Neural cell (in vitro differentiated cells): ENCODE results near the gene ALOX12.

Source experiments
- EP300 ChIP-seq: fragments of 450-650 bp; conservative IDR thresholded peaks from 2 replicates; pipeline ENCODE4 v1.6.1; 2014; ENCODE audit warnings: antibody characterized with exemption, mild to moderate bottlenecking, moderate library complexity; ENCODE audit not compliant: poor library complexity, severe bottlenecking
- POLR2AphosphoS5 ChIP-seq: IDR thresholded peaks from 2 replicates; pipeline ENCODE4 v1.6.1; 2012
- TAF1 ChIP-seq: IDR thresholded peaks from 2 replicates; pipeline ENCODE4 v1.6.1; 2012; ENCODE audit warnings: low read depth
- TF ChIP-seq, protein P1 (sequence below): fragments of 450-650 bp; IDR thresholded peaks from 2 replicates; pipeline ENCODE4 v1.5.1; 2014; ENCODE audit warnings: antibody characterized with exemption, mild to moderate bottlenecking, moderate library complexity; ENCODE audit not compliant: poor library complexity, severe bottlenecking

DNA sequence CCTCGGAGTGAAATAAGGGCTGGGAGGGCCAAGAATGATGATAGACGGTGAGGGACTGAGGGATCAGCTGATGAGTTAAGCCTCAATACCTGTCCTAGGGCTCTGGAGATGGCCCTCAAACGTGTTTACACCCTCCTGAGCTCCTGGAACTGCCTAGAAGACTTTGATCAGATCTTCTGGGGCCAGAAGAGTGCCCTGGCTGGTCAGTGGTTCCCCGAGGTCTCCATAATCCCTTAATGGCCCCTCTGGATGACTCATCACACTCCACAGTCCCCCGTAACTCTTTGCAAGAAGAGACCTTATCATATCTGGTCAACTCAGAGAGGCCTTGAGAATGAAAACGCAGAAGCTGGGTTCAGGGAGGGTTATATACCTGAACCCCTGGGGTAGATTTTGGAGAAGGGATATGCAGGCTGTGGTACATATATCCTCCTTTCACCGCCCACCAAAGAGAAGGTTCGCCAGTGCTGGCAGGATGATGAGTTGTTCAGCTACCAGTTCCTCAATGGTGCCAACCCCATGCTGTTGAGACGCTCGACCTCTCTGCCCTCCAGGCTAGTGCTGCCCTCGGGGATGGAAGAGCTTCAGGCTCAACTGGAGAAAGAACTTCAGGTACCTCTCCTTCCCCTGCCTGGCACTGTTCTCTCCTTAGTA is 3.1 kb downstream of the ALOX12 start:
- no peak for TF ChIP-seq EP300
- TF ChIP-seq, protein P1, sequence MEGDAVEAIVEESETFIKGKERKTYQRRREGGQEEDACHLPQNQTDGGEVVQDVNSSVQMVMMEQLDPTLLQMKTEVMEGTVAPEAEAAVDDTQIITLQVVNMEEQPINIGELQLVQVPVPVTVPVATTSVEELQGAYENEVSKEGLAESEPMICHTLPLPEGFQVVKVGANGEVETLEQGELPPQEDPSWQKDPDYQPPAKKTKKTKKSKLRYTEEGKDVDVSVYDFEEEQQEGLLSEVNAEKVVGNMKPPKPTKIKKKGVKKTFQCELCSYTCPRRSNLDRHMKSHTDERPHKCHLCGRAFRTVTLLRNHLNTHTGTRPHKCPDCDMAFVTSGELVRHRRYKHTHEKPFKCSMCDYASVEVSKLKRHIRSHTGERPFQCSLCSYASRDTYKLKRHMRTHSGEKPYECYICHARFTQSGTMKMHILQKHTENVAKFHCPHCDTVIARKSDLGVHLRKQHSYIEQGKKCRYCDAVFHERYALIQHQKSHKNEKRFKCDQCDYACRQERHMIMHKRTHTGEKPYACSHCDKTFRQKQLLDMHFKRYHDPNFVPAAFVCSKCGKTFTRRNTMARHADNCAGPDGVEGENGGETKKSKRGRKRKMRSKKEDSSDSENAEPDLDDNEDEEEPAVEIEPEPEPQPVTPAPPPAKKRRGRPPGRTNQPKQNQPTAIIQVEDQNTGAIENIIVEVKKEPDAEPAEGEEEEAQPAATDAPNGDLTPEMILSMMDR, result no peak
- TF ChIP-seq POLR2AphosphoS5, result no peak
- no peak for TF ChIP-seq TAF1
